Measurements from ENCODE around the gene NHSL1.

NHSL1 gene

DNA sequence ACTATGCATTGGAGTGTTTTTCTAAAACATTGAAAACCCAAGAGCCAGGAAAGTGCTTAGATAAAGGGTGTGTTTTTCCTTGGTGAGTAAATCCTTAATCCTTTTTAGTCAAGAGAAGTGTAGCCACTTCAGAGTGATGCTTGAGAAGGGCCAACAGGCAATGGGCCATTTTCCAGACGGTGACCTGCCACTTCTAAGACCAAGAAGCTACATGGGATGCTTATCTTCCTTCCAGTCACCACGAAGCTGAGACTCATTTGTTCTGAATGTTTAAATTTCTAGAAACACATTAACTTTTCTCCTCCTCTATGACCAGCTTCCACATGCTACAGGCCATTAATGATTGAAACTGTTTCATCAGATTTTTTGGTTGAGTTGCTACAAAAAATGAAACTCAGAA is 34.4 kb upstream of the NHSL1 start:
- ChIA-PET POLR2A (ENCODE audit: low non-redundant PET) (no interaction called here), CTCF (no interaction called here)
- DNase-seq (ENCODE audit: low spot score), result no peak
- H3K27ac ChIP-seq, result no peak overlapping the region
- TF ChIP-seq, protein P1, sequence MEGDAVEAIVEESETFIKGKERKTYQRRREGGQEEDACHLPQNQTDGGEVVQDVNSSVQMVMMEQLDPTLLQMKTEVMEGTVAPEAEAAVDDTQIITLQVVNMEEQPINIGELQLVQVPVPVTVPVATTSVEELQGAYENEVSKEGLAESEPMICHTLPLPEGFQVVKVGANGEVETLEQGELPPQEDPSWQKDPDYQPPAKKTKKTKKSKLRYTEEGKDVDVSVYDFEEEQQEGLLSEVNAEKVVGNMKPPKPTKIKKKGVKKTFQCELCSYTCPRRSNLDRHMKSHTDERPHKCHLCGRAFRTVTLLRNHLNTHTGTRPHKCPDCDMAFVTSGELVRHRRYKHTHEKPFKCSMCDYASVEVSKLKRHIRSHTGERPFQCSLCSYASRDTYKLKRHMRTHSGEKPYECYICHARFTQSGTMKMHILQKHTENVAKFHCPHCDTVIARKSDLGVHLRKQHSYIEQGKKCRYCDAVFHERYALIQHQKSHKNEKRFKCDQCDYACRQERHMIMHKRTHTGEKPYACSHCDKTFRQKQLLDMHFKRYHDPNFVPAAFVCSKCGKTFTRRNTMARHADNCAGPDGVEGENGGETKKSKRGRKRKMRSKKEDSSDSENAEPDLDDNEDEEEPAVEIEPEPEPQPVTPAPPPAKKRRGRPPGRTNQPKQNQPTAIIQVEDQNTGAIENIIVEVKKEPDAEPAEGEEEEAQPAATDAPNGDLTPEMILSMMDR (conservative IDR thresholded peaks at IDR 0.05; ENCODE audit: low read depth), result no peak

DNA sequence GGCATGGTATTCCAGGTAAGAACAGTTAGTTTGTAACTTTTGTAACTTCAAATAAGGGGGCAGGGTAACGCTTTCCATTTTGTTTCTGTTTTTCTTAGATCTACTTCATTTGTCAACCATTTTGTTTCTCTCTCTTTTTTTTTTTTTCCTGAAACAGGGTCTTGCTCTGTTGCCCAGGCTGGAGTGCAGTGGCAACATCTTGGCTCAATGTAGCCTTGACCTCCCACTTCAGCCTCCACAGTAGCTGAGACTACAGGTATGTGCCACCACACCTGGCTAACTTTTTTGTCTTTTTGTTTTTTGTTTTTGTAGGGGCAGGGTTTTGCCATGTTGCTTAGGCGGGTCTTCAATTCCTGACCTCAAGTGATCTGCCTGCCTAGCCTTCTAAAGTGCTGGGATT is 32.1 kb upstream of the NHSL1 start:
- DNase-seq (ENCODE audit: low spot score), result no peak
- ChIA-PET CTCF (no interaction called here), POLR2A (ENCODE audit: low non-redundant PET) (no interaction called here)
- TF ChIP-seq, protein P1 (conservative IDR thresholded peaks at IDR 0.05; ENCODE audit: low read depth), result no peak
- H3K27ac ChIP-seq, result no peak overlapping the region

- DNase-seq (ENCODE audit: low spot score), result no peak
- ChIA-PET CTCF (no interaction called here), POLR2A (ENCODE audit: low non-redundant PET) (no interaction called here)
- TF ChIP-seq, protein P1 (conservative IDR thresholded peaks at IDR 0.05; ENCODE audit: low read depth), result no peak
- no peak overlapping the region for H3K27ac ChIP-seq
Measured at GRCh38 chr6:138529478-138529877, 30.2 kb upstream of the NHSL1 start.

DNA sequence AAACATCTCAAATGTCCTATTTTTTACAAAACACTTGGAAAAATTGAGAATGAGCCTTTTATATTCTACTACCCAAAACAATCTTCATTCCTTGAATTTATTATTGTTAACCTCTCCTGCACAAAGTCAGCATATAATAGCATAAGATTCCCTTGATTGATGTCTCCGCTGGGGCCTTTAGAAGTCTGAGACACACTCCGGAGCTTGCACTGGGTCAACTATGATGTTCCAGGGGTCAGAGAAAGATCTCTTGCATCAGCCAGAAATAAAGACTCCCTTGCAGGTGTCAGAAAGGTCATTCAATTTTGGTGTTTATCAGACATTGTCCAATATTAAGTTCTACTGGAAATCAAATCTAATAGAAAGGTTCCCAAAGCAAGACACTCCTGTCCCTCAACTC is 29.7 kb upstream of the NHSL1 start:
- ChIA-PET POLR2A (ENCODE audit: low non-redundant PET) (no interaction called here), CTCF (no interaction called here)
- no peak for DNase-seq (ENCODE audit: low spot score)
- no peak overlapping the region for H3K27ac ChIP-seq
- TF ChIP-seq, protein P1 (conservative IDR thresholded peaks at IDR 0.05; ENCODE audit: low read depth), result no peak

DNA sequence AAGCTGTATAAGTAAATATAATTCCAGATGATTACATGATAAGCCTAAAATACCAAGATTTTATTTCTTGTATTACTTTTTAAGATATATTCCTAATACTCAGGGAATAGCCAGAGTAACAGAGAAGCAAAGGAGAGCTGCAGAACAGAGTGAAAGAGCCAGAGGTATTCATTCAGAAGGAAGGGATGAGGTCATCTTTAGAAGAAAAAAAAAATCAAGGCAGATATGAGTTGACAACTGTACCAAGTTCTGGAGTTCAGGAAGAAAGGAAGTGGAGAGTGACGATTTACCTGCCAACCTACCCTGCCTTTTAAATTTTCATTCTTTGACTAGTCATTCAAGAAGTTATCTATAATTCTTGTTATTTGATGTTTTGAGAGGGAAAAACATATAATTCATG is 28.8 kb upstream of the NHSL1 start:
- POLR2A ChIA-PET (ENCODE audit: low non-redundant PET), result no interaction called here
- CTCF ChIA-PET, result interaction anchor here (1.0 kb wide), 1 partner anchor 18 kb away, joined by 3 read pairs; no protein-coding TSS in a partner anchor
- no peak for DNase-seq (ENCODE audit: low spot score)
- no peak overlapping the region for H3K27ac ChIP-seq
- TF ChIP-seq, protein P1 (conservative IDR thresholded peaks at IDR 0.05; ENCODE audit: low read depth), result no peak

GRCh38 chr6:138527411-138528088 is 28.3 kb upstream of the NHSL1 start:
- H3K27ac ChIP-seq, result no peak overlapping the region
- ChIA-PET POLR2A (ENCODE audit: low non-redundant PET) (no interaction called here), CTCF (interaction anchor here (0.6 to 1.0 kb wide), 2 partner anchors 18 to 129 kb away, joined by 3 read pairs; no protein-coding TSS in a partner anchor)
- TF ChIP-seq, protein P1 (conservative IDR thresholded peaks at IDR 0.05; ENCODE audit: low read depth), result no peak
- DNase-seq (ENCODE audit: low spot score), result no peak

Data from RWPE1 (cell line).